HG02840 (cell line): ENCODE results near the gene FOXD4L1.
"Not testable (repeated sequence)": the region's sequence is repeated elsewhere in the genome, so short reads cannot be mapped to it uniquely, and the experiment has no call there.

Source experiments
- ATAC-seq: cut with Tn5 transposase; IDR thresholded peaks from one replicate; pipeline ENCODE4 v1.9.1; 2021; ENCODE audit warnings: mild to moderate bottlenecking, moderate library complexity, moderate number of reproducible peaks; ENCODE audit not compliant: unreplicated experiment, low FRiP score

The FOXD4L1 gene

DNA sequence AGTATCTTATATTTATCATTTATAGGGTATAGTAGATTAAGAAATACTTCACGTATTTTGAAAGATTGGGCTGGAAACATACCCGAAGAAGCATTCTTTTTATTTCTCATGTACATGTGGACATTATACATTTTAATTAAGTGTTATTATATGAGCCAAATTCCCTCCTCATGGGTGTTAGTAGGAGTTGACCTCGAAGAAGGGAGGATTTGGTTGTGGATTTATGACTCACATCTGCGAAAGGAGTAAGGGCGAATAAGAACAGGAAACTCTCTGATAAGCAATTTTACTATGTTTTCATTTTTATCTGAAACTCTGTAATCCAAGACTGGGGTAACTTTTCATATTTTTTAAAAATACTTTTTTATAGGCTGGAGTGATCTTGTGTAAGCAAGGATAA lies 23.0 kb downstream of the FOXD4L1 start:
- ATAC-seq: not testable (repeated sequence)

DNA sequence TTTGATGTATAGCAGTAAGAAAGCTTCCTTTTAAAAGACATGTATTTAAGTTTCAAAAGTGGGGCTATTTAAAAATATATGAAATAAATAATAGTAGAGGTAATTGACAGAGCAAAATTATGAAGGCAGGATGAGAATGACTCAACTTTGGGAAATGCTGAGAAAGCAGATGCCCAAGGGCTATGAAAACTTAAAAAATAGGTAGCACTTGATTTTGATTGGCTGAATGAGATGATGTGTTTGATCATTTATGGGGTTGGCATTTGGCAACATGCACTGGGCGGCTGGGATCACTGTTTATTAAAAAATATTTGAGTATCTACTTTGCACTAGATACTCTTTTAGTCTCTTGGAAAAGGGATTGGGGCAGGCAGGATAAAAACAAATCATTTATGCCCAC lies 26.5 kb downstream of the FOXD4L1 start:
- ATAC-seq: not testable (repeated sequence)

DNA sequence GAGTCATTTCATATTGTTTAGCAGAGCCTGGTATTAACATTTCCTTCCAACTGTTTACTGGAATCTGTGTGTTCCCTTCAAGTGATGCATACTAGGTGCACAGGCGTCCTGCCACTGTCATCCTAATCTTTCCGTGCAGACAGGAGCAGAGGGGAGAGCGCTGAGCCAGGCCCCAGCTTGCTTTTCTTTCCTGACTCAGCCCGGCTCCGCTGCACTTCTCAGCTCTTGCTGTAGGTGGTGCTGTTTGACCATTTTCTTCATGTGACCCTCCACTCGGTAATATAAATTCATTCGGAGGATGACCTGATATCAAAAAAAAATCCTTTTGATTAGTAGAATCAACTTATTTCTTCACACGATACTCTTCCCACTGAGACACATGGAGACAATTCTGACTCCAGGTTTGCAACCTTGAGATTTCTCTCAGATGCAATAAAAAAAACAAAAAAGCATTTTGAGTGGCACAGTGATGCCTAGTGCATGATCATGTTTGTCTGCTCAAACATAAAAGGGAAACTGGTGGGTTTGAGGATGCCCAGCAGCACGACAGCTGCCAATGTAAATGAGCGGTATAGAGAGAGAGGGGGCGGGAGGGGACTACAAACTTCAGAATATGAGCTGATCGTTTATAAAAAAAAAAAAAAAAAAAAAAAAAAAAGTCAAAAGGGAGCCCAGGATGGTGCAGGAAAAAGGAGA lies 29.0 kb downstream of the FOXD4L1 start:
- ATAC-seq: peak; percentile 73

DNA sequence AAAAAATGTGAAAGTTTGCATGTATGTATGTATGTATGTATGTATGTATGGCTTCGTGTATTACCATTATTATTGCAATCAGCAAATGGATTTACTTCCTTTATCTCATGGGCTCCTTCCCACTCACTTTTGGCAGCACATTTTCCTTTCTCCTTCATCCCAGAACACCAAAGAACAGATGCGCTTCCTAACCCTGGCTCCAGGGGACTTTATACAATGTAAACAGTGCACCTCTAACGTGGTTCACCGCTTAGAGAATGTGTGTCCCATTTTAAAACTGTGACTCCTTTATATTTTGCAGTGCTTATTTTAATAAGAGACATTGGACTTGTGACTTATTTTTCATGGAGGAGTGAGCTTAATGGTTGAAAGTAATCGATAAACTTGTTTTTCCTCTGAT lies 29.7 kb downstream of the FOXD4L1 start:
- ATAC-seq: not testable (repeated sequence)

DNA sequence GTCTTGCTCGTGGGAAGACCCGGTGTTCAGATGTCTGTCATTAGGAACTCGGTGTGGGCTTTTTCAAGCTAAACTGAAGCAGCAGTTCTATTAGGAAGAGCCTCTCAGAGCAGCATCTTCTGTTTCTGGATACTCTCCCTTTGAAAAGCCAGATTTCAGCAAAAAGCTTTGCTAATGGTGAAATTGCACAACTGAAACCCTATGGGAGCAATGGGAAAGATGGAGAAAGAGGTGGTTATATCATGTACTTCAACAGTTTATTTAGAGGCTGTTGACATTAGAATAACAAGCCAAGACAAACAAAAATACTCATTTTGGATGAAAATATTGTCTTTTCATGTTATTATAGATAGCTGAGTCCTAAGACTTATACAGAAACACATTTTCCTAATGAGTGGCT lies 30.4 kb downstream of the FOXD4L1 start:
- not testable (repeated sequence) for ATAC-seq

DNA sequence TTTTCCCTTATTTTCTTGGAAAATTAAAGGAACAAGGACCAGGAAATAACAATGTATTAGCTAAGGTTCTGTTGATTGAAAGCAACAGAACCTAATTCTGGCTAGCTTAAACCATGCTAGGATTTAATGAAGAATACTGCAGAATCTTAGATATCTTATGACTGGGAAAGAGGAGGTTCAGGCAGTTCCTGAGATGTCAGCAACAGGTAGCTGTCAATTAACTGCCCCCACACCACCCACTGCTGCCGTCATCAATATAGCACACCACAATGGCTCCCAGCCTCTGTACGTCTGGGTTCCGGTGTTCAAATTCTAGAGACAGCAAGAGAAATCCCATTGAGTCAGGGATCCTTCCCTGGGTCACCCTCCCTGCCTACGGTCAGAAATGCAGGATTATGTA lies 34.5 kb downstream of the FOXD4L1 start:
- not testable (repeated sequence) for ATAC-seq

DNA sequence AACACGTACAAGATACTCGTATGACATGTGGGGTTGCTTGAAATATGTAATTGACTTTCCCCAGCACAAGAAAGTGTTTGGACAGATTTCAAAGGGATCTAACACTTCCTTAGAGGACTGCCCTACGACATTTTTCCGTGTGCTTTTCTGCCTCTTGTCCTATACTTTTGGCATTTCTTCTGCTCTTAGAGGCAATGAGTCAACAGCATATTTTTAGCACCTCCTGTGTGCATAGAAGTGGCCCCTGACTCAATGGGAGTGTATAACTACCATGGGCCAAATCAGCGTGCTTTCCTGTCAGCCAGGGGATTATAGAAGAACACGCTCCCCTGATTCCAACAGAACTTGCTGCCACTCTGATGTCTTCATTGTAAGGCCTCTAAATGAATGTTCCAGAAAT lies 38.1 kb downstream of the FOXD4L1 start:
- not testable (repeated sequence) for ATAC-seq

DNA sequence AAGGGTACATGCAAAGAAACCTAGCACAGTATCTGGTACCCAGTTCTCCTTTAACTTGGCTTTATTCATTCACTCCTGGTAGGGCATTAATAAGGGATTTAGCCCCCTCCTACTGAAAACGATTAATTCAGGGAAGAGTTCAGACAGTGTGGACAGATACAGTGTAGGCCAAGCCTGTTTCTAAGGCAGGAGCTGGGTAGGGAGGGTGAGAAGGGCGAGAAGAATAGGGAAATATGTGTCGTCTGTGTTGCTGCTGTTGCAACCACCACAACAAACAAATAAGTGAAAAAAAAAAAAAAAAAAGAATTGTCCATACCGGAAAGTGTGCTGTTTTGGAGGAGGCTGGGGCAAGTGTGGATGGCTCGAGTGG lies 42.4 kb downstream of the FOXD4L1 start:
- ATAC-seq: not testable (repeated sequence)

DNA sequence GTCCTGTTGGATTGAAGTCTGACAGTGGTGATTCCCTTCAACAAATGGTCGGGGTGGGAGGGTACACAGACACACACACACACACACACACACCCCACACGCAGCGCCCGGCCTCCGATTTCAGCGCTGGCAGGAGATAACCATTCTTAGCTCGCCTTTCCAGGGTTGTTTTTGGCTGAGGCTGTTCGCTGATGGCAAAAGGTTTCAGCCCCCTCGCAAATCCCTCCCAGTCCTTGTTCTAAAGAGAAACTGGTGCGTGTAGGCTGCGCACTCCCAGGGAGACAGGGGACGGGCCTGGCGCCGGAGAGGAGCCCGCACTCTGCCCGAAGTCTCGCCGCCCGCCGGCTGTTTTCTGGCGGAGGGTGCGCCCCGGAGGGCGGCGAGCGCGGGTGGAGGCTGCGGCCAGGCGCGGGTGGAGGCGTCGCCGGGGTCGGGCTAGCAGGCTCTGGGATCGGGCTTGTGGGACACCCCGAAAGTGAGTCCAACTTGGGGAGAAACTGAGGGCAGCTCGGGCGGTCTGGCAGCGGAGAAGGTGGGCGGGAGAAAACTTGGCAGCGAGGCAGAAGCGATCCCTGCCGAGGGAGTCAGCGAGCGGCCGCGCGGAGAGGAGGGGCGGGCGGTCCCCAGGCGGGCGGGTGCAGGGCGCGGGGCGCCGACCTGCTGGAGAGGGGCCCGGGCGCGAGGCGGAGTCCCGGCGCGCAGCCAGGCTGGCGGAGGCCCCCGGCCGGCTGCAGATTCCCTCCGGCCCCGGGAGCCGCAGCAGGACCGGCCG lies 42.9 kb downstream of the FOXD4L1 start:
- not testable (repeated sequence) for ATAC-seq

DNA sequence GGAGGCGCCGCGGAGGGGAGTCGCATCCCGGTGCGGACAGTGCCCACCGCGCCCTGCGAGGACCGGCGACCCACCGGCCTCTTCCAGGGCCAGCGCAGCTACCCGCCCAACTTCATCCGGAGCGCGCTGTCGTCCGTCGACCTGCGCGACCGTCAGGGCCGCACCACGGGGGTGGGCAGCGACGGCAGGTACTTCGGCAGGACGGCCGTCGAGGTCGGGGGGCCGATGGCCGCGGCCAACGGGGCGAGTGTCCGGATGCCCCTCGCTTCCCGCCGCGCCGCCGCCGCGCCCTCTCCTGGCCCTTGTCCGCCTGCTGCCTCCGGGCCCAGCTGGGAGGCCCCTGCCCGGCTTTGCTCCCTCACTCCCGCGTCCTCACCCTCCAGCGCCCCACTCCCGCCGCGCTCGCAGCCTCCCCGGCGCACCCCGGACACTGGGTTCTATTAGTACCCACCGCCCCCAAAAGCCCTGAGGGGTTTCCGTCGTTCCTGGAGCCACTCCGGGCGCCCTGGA lies 43.6 kb downstream of the FOXD4L1 start:
- not testable (repeated sequence) for ATAC-seq

DNA sequence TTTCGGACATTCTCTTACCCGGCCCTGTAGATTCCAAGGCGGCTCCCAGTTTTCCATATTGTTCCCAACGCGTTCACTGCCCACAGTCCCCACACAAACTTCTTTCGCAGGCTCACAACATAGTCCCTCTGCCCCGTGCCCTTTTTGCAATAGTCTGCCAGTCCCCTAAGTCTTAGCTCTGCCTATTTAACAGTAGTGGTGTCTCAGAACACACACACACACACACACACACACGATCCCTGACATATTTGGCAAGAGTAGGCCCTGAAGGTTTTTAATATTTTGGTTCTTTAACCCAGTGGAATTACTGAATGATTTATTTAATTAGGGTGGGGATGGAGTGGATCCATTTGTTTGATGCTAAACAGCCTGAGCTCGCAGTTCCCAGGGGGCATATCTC lies 44.1 kb downstream of the FOXD4L1 start:
- not testable (repeated sequence) for ATAC-seq
